ENCODE results near the gene MYLK. TPM values are rescaled to one million over a fixed set of nuclear protein-coding genes. Genes with fewer than 3 reads are reported as not detected.

Gene MYLK
- total RNA-seq, 1 donor from 2014 or later, result 0.26 TPM

- H3K27ac Mint-ChIP-seq, result no peak overlapping the region
- no peaks in the 10 kb centered on the region for H3K9me3 Mint-ChIP-seq
- H3K4me1 Mint-ChIP-seq, result peaks cover 2% of the 10 kb centered on the region
- no peak for DNase-seq
- no peak overlapping the region for H3K4me3 Mint-ChIP-seq
- intact Hi-C loops (cut with micrococcal nuclease), result no loop called here
- no peaks in the 10 kb centered on the region for H3K36me3 Mint-ChIP-seq (ENCODE audit: low read depth)
- no peaks in the 10 kb centered on the region for H3K27me3 Mint-ChIP-seq
These were observed 254.4 kb downstream of the MYLK start for GRCh38 chr3:123629747-123630047.

- Mint-ChIP-seq H3K36me3 (ENCODE audit: low read depth) (no peaks in the 10 kb centered on the region), H3K27me3 (no peaks in the 10 kb centered on the region), H3K4me1 (no peaks in the 10 kb centered on the region), H3K9me3 (no peaks in the 10 kb centered on the region), H3K4me3 (no peak overlapping the region), H3K27ac (no peak overlapping the region)
- no peak for DNase-seq
- intact Hi-C loops (cut with micrococcal nuclease), result no loop called here
These were observed 255.0 kb downstream of the MYLK start for GRCh38 chr3:123628996-123629746.

- intact Hi-C loops (cut with micrococcal nuclease), result no loop called here
- no peaks in the 10 kb centered on the region for H3K27me3 Mint-ChIP-seq
These were observed 256.2 kb downstream of the MYLK start for GRCh38 chr3:123627673-123628670.

GRCh38 chr3:123626881-123627280 is 257.3 kb downstream of the MYLK start:
- intact Hi-C loops (cut with micrococcal nuclease), result no loop called here
- DNase-seq, result no peak
- no peak overlapping the region for H3K4me3 Mint-ChIP-seq
- H3K36me3 Mint-ChIP-seq (ENCODE audit: low read depth), result no peaks in the 10 kb centered on the region
- no peak overlapping the region for H3K27ac Mint-ChIP-seq
- H3K9me3 Mint-ChIP-seq, result no peaks in the 10 kb centered on the region
- no peaks in the 10 kb centered on the region for H3K27me3 Mint-ChIP-seq
- no peaks in the 10 kb centered on the region for H3K4me1 Mint-ChIP-seq

More at GRCh38 chr3:123627673-123628670, 256.2 kb downstream of the MYLK start:
- no peaks in the 10 kb centered on the region for H3K36me3 Mint-ChIP-seq (ENCODE audit: low read depth)
- no peaks in the 10 kb centered on the region for H3K9me3 Mint-ChIP-seq
- H3K4me3 Mint-ChIP-seq, result no peak overlapping the region
- no peak overlapping the region for H3K27ac Mint-ChIP-seq
- no peaks in the 10 kb centered on the region for H3K4me1 Mint-ChIP-seq
- no peak for DNase-seq

DNA sequence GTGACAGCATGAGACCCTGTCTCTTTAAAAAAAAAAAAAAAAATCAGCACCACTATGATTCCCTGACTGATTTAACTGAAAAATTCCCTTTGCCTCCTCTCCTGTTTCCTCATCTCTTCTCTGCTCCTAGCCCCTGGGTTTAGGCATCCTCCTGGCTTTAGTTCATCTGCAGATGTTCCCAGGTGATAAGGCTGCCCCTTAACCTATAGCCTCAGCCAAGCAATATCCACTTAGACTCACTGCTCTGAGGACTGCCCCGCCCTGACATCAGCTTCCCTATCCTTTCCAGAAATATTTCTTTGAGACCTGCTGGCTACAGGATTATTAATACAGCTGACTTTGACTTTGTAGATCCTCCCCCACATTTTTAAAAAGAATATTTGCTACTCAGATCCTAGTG is 259.8 kb downstream of the MYLK start:
- Mint-ChIP-seq H3K4me3 (no peak overlapping the region), H3K27ac (no peak overlapping the region), H3K36me3 (ENCODE audit: low read depth) (no peaks in the 10 kb centered on the region), H3K9me3 (no peaks in the 10 kb centered on the region), H3K27me3 (no peaks in the 10 kb centered on the region), H3K4me1 (no peaks in the 10 kb centered on the region)
- intact Hi-C loops (cut with micrococcal nuclease), result no loop called here
- DNase-seq, result no peak

GRCh38 chr3:123623346-123623880 is 260.7 kb downstream of the MYLK start:
- intact Hi-C loops (cut with micrococcal nuclease), result no loop called here
- Mint-ChIP-seq H3K9me3 (no peaks in the 10 kb centered on the region), H3K4me1 (no peaks in the 10 kb centered on the region), H3K27ac (no peak overlapping the region), H3K4me3 (no peak overlapping the region), H3K36me3 (ENCODE audit: low read depth) (no peaks in the 10 kb centered on the region), H3K27me3 (no peaks in the 10 kb centered on the region)
- DNase-seq, result no peak

- Mint-ChIP-seq H3K4me3 (no peak overlapping the region), H3K36me3 (ENCODE audit: low read depth) (no peaks in the 10 kb centered on the region), H3K4me1 (no peaks in the 10 kb centered on the region), H3K27ac (no peak overlapping the region), H3K9me3 (no peaks in the 10 kb centered on the region), H3K27me3 (no peaks in the 10 kb centered on the region)
- no peak for DNase-seq
- intact Hi-C loops (cut with micrococcal nuclease), result no loop called here
These were observed 261.4 kb downstream of the MYLK start for GRCh38 chr3:123622766-123623165.

- DNase-seq, result no peak
- H3K36me3 Mint-ChIP-seq (ENCODE audit: low read depth), result no peaks in the 10 kb centered on the region
- no peaks in the 10 kb centered on the region for H3K4me1 Mint-ChIP-seq
- H3K4me3 Mint-ChIP-seq, result no peak overlapping the region
- no peaks in the 10 kb centered on the region for H3K9me3 Mint-ChIP-seq
- no peak overlapping the region for H3K27ac Mint-ChIP-seq
- no peaks in the 10 kb centered on the region for H3K27me3 Mint-ChIP-seq
- intact Hi-C loops (cut with micrococcal nuclease), result no loop called here
These were observed 262.3 kb downstream of the MYLK start for GRCh38 chr3:123621850-123622189.

GRCh38 chr3:123621186-123621849 is 262.8 kb downstream of the MYLK start:
- Mint-ChIP-seq H3K9me3 (no peaks in the 10 kb centered on the region), H3K4me3 (no peak overlapping the region), H3K27me3 (no peaks in the 10 kb centered on the region), H3K4me1 (no peaks in the 10 kb centered on the region), H3K36me3 (ENCODE audit: low read depth) (no peaks in the 10 kb centered on the region), H3K27ac (no peak overlapping the region)
- no peak for DNase-seq
- intact Hi-C loops (cut with micrococcal nuclease), result no loop called here

GRCh38 chr3:123620343-123620742 is 263.8 kb downstream of the MYLK start:
- Mint-ChIP-seq H3K4me3 (no peak overlapping the region), H3K9me3 (no peaks in the 10 kb centered on the region), H3K27me3 (no peaks in the 10 kb centered on the region), H3K4me1 (no peaks in the 10 kb centered on the region), H3K36me3 (ENCODE audit: low read depth) (no peaks in the 10 kb centered on the region), H3K27ac (no peak overlapping the region)
- intact Hi-C loops (cut with micrococcal nuclease), result no loop called here
- no peak for DNase-seq

DNA sequence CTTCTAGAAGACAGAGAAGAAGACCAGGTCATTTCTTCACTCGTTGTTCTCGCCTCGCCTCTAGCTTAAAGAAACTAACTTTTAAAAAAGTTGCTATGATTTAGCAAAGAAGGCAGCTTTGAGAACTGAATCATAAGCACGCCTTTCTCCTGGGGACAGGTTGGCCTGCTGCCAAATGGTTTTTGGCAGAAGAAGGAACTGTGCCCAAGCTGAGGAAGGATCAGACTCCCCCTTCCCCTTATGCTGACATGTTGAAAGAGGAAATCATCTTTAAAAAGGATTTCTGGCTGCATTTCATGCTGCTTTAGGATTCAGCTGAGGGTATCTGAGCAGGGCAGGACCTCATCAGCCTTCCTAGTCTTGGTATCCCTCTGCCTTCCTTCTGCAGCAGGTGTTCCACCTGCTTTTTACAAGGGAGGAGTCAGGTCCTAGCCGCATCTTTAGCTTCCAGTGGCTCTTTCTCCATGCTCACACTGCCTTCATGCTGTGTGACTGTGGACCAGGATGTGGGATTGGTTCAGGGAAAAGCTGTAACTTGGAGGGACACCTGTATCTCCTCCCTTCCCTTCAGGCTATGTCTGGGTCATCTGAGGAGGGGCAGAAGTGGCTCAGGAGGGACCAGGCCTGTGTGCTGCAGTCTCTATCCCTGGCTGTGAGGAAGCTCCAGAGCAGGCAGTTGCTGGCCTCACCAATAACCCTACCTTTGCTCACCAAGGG is 265.2 kb downstream of the MYLK start:
- no peak overlapping the region for H3K4me3 Mint-ChIP-seq
- intact Hi-C loops (cut with micrococcal nuclease), result no loop called here
- no peak overlapping the region for H3K27ac Mint-ChIP-seq

DNA sequence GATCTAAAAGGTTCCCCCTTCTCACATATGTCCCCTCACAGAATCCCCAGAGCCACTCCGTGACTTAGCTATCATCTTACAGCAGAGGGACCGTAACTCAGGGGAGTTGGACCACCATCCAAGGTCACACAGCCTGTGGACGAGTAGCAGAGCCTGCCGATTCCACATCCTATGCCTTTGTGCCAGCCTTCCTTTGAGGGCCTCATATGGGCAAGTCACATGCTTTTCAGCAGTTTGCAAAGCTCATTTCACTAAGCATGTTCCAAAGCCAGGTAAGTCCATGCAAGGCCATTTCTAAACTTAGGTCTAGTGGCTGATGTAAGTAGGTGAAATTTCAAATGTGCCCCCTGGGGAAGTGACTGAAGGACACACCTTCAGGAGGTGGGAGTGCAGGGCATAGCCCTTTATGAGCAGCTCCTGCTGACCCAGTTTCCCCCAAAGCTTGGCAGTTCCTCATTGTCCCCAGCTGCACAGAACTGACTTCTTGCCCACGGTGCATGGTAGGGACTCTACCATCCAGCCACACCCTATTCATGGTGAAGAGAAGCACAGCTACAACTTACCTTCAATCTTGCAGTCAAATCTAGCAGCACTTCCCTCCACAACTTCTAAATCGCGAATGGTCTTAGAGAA is 265.9 kb downstream of the MYLK start:
- H3K27ac Mint-ChIP-seq, result no peak overlapping the region
- no peaks in the 10 kb centered on the region for H3K9me3 Mint-ChIP-seq
- H3K36me3 Mint-ChIP-seq (ENCODE audit: low read depth), result no peaks in the 10 kb centered on the region
- no peak overlapping the region for H3K4me3 Mint-ChIP-seq
- DNase-seq, result no peak
- H3K4me1 Mint-ChIP-seq, result no peaks in the 10 kb centered on the region
- intact Hi-C loops (cut with micrococcal nuclease), result no loop called here
- H3K27me3 Mint-ChIP-seq, result no peaks in the 10 kb centered on the region

More for the DNA sequence above, 265.2 kb downstream of the MYLK start:
- Mint-ChIP-seq H3K27me3 (no peaks in the 10 kb centered on the region), H3K36me3 (ENCODE audit: low read depth) (no peaks in the 10 kb centered on the region), H3K9me3 (no peaks in the 10 kb centered on the region), H3K4me1 (no peaks in the 10 kb centered on the region)
- DNase-seq, result no peak

- Mint-ChIP-seq H3K36me3 (ENCODE audit: low read depth) (no peaks in the 10 kb centered on the region), H3K9me3 (no peaks in the 10 kb centered on the region), H3K4me3 (no peak overlapping the region), H3K27me3 (no peaks in the 10 kb centered on the region), H3K4me1 (no peaks in the 10 kb centered on the region), H3K27ac (no peak overlapping the region)
- intact Hi-C loops (cut with micrococcal nuclease), result no loop called here
- no peak for DNase-seq
These were observed 267.5 kb downstream of the MYLK start for GRCh38 chr3:123616593-123616992.

All from activated CD4-positive, alpha-beta T cell treated with anti-CD3 and anti-CD28 coated beads, Interleukin-2, amount 10 ng/mL, durations not matched to agents 24 days and 14 days (primary cell).